ENCODE data around the gene BAG1.

DNA sequence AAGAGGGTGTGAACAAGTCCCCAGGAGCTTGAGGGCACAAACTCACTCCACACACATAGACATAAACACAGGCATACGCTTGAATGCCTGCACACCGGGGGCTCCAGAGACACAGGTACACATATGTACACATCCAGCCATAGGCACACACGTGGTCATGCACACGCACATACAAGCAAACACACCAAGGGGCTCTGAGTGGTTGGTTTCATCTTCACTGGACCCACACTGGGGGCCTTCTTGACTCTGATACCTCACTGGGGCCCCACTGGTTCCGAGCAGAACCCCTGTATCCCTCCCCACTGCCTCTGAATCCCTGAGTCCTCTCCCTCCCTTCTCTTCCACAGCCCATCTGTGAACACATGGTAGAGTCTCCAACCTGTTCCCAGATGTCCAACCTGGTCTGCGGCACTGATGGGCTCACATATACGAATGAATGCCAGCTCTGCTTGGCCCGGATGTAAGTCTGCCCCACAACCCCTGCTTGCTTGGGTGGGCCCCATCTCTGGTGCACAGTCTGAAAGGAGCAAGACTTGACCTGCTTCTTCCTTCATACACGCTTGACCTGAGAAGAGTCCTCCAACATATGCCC lies 18.1 kb downstream of the BAG1 start:
- TF ChIP-seq, protein P1, sequence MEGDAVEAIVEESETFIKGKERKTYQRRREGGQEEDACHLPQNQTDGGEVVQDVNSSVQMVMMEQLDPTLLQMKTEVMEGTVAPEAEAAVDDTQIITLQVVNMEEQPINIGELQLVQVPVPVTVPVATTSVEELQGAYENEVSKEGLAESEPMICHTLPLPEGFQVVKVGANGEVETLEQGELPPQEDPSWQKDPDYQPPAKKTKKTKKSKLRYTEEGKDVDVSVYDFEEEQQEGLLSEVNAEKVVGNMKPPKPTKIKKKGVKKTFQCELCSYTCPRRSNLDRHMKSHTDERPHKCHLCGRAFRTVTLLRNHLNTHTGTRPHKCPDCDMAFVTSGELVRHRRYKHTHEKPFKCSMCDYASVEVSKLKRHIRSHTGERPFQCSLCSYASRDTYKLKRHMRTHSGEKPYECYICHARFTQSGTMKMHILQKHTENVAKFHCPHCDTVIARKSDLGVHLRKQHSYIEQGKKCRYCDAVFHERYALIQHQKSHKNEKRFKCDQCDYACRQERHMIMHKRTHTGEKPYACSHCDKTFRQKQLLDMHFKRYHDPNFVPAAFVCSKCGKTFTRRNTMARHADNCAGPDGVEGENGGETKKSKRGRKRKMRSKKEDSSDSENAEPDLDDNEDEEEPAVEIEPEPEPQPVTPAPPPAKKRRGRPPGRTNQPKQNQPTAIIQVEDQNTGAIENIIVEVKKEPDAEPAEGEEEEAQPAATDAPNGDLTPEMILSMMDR (IDR thresholded peaks at IDR 0.05), result no peak
- no peak for TF ChIP-seq ZFX (IDR thresholded peaks at IDR 0.05; ENCODE audit: borderline replicate concordance)

All from 22Rv1 (cell line).